MM.1S (cell line): ENCODE measurements around the gene RPUSD4.

Experiments
- DNase-seq: peaks from one replicate; pipeline ENCODE4 v3.0.0-alpha.2; 2015
- H2AFZ ChIP-seq: fragments of 300-600 bp; sonication (generic); 2 replicates; pipeline ENCODE4 v1.6.0; 2016; ENCODE audit warnings: antibody characterized with exemption, low read length
- H3F3A ChIP-seq: fragments of 300-600 bp; sonication (generic); 2 replicates; pipeline ENCODE4 v1.6.1; 2016; ENCODE audit warnings: mild to moderate bottlenecking, antibody characterized with exemption, low read length, moderate library complexity, mixed read lengths; ENCODE audit not compliant: insufficient read depth
- H3K27ac ChIP-seq: fragments of 300-600 bp; sonication (generic); 2 replicates; pipeline ENCODE4 v1.5.1; 2016; ENCODE audit warnings: mild to moderate bottlenecking, low read length
- H3K27me3 ChIP-seq: fragments of 300-600 bp; sonication (generic); replicated peaks from 2 replicates; pipeline ENCODE4 v1.6.0; 2016; ENCODE audit warnings: low read length; ENCODE audit not compliant: insufficient read depth
- H3K36me3 ChIP-seq: fragments of 300-600 bp; sonication (generic); replicated peaks from 2 replicates; pipeline ENCODE4 v1.6.1; 2016; ENCODE audit warnings: mild to moderate bottlenecking, low read length, mixed read lengths; ENCODE audit not compliant: insufficient read depth
- H3K4me1 ChIP-seq: fragments of 300-600 bp; sonication (generic); 2 replicates; pipeline ENCODE4 v1.6.1; 2016; ENCODE audit warnings: low read length, mixed read lengths
- H3K4me2 ChIP-seq: fragments of 300-600 bp; sonication (generic); 2 replicates; pipeline ENCODE4 v1.6.0; 2016; ENCODE audit warnings: low read depth, low read length
- H3K4me3 ChIP-seq: fragments of 300-600 bp; sonication (generic); 2 replicates; pipeline ENCODE4 v1.5.1; 2016; ENCODE audit warnings: low read length, mixed read lengths
- H3K79me2 ChIP-seq: fragments of 300-600 bp; sonication (generic); 2 replicates; pipeline ENCODE4 v1.6.1; 2016; ENCODE audit warnings: mixed run types, low read length, mixed read lengths
- H3K9ac ChIP-seq: fragments of 300-600 bp; sonication (generic); 2 replicates; pipeline ENCODE4 v1.6.1; 2016; ENCODE audit warnings: low read length, mixed read lengths
- H3K9me2 ChIP-seq: fragments of 300-600 bp; sonication (generic); replicated peaks from 2 replicates; pipeline ENCODE4 v1.6.1; 2016; ENCODE audit warnings: mild to moderate bottlenecking, low read length, mixed read lengths; ENCODE audit not compliant: insufficient read depth
- H3K9me3 ChIP-seq: fragments of 300-600 bp; sonication (generic); replicated peaks from 2 replicates; pipeline ENCODE4 v1.6.1; 2016; ENCODE audit warnings: mild to moderate bottlenecking, low read length, mixed read lengths; ENCODE audit not compliant: insufficient read depth
- H4K20me1 ChIP-seq: fragments of 300-600 bp; sonication (generic); 2 replicates; pipeline ENCODE4 v1.6.1; 2016; ENCODE audit warnings: mild to moderate bottlenecking, low read length, moderate library complexity, mixed read lengths; ENCODE audit not compliant: insufficient read depth
- EZH2 ChIP-seq: fragments of 300-600 bp; sonication (generic); optimal IDR thresholded peaks from 2 replicates; pipeline ENCODE3; 2017; ENCODE audit warnings: low read depth, mild to moderate bottlenecking, antibody characterized with exemption, low read length, mixed read lengths
- EZH2phosphoT487 ChIP-seq: fragments of 300-600 bp; sonication (generic); IDR thresholded peaks from 2 replicates; pipeline ENCODE4 v1.6.1; 2018; ENCODE audit warnings: antibody characterized with exemption, low read length
- TF ChIP-seq, protein P1 (sequence below): fragments of 300-600 bp; sonication (generic); IDR thresholded peaks from 2 replicates; pipeline ENCODE4 v1.5.1; 2016; ENCODE audit warnings: antibody characterized with exemption, low read length, mixed read lengths

Gene RPUSD4

DNA sequence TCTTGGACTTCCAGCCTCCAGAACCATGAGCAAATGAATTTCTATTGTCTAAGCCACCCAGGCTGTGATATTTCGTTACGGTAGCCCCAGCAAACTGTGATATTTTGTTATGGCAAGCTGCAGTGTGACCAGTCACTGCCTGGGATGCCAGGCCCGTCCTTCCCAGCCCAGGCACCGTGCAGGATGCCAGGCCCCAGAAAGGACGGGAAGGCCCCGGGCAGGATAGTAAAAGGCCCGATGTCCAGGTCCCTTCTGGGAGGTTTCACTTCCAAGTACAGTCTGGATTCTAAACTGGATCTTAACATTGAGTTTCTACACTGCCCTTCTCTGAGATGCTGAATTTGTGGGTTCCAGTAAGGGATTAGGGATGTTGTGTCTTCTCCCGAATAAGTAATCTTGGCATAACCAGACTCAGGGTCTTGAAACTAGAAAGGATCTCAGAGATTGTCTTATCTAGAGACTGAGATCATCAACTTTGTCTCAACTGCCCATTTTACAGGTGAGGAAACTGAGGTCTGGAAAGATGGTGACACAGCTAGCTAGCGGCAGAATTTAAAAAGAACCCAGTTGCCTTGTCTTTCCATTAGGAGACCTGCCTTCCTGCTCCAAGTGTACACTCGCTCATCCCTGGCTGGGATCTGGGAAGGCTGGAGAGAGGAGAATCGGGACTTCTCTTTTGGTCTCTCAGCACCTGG, 19.9 kb downstream of the RPUSD4 start:
- H2AFZ ChIP-seq = no peak overlapping the region
- H3K9me3 ChIP-seq = no peaks in the 10 kb centered on the region
- no peaks in the 10 kb centered on the region for H3K36me3 ChIP-seq
- no peak overlapping the region for H3K9ac ChIP-seq
- H3K27ac ChIP-seq = 0 out of 2 replicates have a peak overlapping the region, but pooled peaks have one; percentile 99
- peaks cover 38% of the 10 kb centered on the region for H3K4me1 ChIP-seq
- peaks cover 22% of the 10 kb centered on the region for H3K79me2 ChIP-seq
- no peaks in the 10 kb centered on the region for H3K9me2 ChIP-seq
- H3K4me3 ChIP-seq = no peak overlapping the region
- H3F3A ChIP-seq = peaks cover 33% of the 10 kb centered on the region
- H3K27me3 ChIP-seq = no peaks in the 10 kb centered on the region
- H3K4me2 ChIP-seq = no peak overlapping the region
- DNase-seq = no peak
- no peaks in the 10 kb centered on the region for H4K20me1 ChIP-seq
- TF ChIP-seq EZH2 = no peak
- TF ChIP-seq EZH2phosphoT487 = no peak
- TF ChIP-seq, protein P1, sequence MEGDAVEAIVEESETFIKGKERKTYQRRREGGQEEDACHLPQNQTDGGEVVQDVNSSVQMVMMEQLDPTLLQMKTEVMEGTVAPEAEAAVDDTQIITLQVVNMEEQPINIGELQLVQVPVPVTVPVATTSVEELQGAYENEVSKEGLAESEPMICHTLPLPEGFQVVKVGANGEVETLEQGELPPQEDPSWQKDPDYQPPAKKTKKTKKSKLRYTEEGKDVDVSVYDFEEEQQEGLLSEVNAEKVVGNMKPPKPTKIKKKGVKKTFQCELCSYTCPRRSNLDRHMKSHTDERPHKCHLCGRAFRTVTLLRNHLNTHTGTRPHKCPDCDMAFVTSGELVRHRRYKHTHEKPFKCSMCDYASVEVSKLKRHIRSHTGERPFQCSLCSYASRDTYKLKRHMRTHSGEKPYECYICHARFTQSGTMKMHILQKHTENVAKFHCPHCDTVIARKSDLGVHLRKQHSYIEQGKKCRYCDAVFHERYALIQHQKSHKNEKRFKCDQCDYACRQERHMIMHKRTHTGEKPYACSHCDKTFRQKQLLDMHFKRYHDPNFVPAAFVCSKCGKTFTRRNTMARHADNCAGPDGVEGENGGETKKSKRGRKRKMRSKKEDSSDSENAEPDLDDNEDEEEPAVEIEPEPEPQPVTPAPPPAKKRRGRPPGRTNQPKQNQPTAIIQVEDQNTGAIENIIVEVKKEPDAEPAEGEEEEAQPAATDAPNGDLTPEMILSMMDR = no peak

DNA sequence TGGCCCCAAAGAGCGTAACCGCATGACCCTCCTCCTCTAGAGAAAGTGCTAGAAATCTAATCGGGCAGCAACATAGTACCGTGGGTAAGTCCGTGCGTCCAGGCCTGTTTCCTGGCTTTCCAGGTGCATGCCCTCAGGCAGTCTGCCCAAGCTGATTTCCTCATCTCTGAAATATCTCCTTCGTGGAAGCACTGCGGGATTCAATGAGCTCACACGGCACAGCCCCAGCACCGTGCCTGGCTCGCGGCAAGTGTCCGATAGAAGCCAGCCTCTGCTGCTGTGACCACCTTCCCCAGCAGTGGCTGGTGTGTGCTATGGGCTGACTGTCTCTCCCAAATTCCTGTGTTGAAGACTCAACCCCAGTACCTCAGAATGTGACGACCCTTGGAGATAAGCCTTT, 20.7 kb downstream of the RPUSD4 start:
- Histone ChIP-seq H3K36me3 (no peaks in the 10 kb centered on the region), H3F3A (peaks cover 33% of the 10 kb centered on the region), H2AFZ (no peak overlapping the region), H4K20me1 (no peaks in the 10 kb centered on the region), H3K4me1 (peaks cover 38% of the 10 kb centered on the region), H3K9me2 (no peaks in the 10 kb centered on the region), H3K79me2 (peaks cover 22% of the 10 kb centered on the region), H3K4me2 (no peak overlapping the region), H3K9ac (no peak overlapping the region), H3K4me3 (no peak overlapping the region), H3K9me3 (no peaks in the 10 kb centered on the region), H3K27me3 (no peaks in the 10 kb centered on the region), H3K27ac (peak overlapping the region; percentile 99; the same call in 1 of the 2 replicates)
- no peak for DNase-seq
- no peak for TF ChIP-seq EZH2phosphoT487
- TF ChIP-seq EZH2 = no peak
- TF ChIP-seq, protein P1 = no peak

DNA sequence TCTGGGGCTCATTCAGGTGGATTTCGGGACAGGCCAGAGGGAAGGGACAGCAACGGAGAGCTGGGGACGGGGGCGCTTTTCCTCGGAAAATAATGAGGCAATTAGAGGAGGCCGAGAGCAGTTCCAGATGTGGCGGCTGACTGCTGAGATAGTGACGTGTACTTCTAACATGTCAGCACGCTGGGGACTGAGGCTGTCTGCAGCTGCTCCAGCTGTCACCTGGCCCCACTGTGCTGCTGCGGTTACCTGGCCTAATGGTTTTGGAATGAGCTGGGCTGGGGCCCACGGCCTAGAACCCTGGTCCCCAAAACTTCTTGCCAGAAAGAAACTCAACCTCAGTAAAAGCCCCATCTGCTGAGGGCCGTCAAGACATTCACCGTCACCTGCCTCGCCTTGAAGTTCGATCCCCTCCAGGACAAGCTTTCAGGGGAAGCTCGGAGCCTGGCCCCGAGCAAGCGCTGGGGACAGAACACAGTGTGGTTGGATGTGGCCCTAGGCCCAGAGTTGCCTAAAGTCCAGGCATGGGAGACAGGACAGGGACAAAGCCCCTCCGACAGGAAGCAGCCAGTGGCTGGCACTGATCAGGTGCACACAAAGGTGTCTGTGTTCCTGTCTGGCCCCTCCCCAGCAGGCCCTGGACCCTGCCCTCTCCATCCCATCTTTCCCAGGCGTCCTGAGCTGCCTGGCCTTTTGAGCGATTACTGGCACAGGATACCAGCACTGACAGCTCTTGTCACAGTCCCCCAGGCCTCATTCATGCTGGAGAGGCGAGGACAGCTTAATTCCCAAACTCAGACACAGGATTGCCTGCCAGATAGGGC, 22.1 kb downstream of the RPUSD4 start:
- H3K36me3 ChIP-seq = no peaks in the 10 kb centered on the region
- H3K79me2 ChIP-seq = peaks cover 18% of the 10 kb centered on the region
- H4K20me1 ChIP-seq = no peaks in the 10 kb centered on the region
- peak overlapping the region; percentile 58 for H3K4me3 ChIP-seq
- peaks cover 38% of the 10 kb centered on the region for H3K4me1 ChIP-seq
- H2AFZ ChIP-seq = peak overlapping the region; percentile 40; the same call in 1 of the 2 replicates
- peak overlapping the region; percentile 99 for H3K27ac ChIP-seq
- H3K9ac ChIP-seq = peak overlapping the region; percentile 95
- no peaks in the 10 kb centered on the region for H3K9me2 ChIP-seq
- no peaks in the 10 kb centered on the region for H3K27me3 ChIP-seq
- TF ChIP-seq EZH2 (no peak), EZH2phosphoT487 (no peak)
- TF ChIP-seq, protein P1 = no peak
- peak overlapping the region; percentile 87 for H3K4me2 ChIP-seq
- no peaks in the 10 kb centered on the region for H3K9me3 ChIP-seq
- H3F3A ChIP-seq = peaks cover 33% of the 10 kb centered on the region
- DNase-seq = peak; percentile 95
